ENCODE data around the gene BRSK2.

The BRSK2 gene

DNA sequence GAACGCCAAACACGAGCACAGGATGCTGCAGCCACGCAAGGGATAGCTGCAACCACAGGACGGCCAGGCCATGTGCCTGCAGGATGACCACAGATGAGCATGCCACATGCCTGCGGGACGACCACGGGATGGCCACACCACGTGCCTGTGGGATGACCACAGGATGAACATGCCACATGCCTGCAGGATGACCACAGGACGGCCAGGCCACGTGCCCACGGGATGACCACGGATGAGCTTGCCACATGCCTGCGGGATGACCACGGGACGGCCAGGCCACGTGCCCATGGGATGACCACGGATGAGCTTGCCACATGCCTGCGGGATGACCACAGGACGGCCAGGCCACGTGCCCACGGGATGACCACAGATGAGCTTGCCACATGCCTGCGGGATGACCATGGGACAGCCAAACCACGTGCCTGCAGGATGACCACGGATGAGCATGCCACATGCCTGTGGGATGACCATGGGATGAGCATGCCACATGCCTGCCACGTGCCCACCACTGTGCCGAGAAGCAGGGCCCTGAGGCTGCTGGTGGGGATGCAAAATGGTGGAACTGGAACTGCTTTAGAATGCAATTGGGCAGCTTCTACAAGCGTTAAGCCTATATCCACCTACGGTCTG is 109.6 kb downstream of the BRSK2 start:
- H3K4me3 ChIP-seq (replicated peaks; ENCODE audit: low read depth, low read length), result no peak overlapping the region
- DNase-seq (ENCODE audit: low read depth), result no peak
- TF ChIP-seq, protein P1, sequence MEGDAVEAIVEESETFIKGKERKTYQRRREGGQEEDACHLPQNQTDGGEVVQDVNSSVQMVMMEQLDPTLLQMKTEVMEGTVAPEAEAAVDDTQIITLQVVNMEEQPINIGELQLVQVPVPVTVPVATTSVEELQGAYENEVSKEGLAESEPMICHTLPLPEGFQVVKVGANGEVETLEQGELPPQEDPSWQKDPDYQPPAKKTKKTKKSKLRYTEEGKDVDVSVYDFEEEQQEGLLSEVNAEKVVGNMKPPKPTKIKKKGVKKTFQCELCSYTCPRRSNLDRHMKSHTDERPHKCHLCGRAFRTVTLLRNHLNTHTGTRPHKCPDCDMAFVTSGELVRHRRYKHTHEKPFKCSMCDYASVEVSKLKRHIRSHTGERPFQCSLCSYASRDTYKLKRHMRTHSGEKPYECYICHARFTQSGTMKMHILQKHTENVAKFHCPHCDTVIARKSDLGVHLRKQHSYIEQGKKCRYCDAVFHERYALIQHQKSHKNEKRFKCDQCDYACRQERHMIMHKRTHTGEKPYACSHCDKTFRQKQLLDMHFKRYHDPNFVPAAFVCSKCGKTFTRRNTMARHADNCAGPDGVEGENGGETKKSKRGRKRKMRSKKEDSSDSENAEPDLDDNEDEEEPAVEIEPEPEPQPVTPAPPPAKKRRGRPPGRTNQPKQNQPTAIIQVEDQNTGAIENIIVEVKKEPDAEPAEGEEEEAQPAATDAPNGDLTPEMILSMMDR (IDR thresholded peaks at IDR 0.05; ENCODE audit: low read length, missing control alignments), result no peak

DNA sequence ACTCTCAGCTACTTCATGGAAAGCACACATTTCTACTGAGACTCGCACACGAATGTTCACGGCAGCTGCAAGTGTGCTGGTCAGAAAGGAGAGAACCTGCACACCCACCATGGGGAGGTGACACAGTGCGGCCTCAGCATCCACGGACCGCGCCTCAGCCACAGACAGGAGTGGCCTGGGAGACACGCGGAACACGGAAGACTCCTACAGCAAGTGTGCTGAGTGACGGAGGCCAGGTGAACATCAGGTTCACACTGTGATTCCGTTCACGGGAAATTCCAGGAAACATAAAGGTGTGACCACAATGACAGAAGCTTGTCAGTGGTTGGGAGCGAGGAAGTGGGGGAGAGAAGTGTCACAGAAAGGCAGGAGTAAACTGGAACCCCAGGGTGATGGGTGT is 110.2 kb downstream of the BRSK2 start:
- no peak for DNase-seq (ENCODE audit: low read depth)
- H3K4me3 ChIP-seq (replicated peaks; ENCODE audit: low read depth, low read length), result no peak overlapping the region
- TF ChIP-seq, protein P1 (IDR thresholded peaks at IDR 0.05; ENCODE audit: low read length, missing control alignments), result no peak

DNA sequence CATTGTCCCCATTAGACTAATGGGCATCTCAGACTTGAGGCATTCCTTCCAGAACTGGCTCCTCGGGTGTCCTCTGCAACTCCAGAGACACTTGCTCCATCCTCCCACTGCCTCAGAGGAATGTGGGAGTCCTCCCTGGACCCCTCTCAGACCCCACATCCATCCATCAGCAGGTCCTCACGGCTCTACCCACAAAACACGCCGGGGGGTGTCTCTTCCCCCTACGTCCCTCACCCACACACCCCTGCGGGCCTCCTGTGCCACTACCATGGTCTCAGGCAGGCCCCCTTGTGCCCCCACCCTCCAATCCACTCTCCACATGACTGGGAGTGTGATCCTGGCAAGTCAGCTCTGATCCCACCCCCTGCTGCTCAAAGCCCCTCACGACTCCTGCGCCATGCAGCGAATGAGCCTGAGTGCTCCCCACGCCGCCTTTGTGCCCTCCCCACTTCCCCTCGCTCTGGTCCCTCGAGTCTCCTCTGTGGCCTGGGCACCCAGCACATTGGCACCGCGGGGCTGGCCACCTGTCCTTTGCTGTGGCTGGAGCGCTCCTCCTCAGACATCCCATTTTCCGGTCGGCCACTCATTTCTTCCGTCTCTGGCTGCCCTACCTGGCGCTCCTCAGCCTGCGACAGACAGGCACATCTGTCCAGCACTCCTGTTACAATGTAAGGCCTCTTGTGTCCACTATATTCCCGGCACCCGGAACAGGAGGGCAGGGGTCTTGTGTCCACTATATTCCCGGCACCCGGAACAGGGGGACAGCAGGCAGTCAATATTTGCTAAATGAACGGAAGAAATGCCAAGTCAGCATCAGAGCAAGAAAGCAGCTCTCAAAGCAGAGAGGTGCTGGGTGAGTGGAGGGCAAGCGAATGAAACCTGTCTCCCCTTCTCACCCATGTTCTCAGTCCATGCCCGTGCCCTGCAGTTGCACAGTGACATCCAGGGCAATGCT is 111.0 kb downstream of the BRSK2 start:
- H3K4me3 ChIP-seq (replicated peaks; ENCODE audit: low read depth, low read length), result no peak overlapping the region
- DNase-seq (ENCODE audit: low read depth), result no peak
- TF ChIP-seq, protein P1 (IDR thresholded peaks at IDR 0.05; ENCODE audit: low read length, missing control alignments), result no peak

DNA sequence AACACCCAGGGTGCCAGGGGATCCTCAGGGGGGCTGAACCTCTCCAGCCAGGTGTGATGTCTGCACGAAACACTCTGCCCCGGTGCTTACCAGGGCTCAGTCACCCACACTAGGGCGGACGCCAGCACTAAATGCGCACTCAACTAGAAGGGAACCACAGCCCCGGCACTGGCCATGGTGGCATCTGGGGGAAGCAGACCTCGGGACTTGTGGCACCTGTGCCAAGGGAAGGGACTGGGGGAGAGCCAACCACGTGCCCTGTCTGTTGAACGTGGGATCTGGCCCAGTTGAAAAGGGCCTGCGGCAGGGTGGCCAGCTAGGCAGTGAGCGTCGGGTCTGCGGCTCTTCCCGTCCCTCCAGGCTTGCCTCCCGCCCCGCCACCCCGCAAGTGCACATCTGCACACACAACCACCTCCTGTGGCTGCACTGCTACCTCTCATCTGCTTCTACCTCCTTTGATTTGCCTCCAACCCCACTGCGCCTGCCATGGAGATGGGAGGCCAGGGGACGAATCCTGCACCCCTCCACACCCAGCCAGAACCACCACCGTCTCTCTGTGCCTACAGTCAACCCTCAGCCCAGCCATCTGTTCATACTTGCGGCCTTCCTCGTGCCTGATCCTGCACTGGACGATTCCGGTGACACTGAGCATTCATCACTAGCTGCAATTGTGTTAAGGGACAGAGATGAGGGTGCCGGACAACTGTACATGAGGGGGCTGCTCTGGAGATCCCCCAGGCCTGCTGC is 111.9 kb downstream of the BRSK2 start:
- no peak for DNase-seq (ENCODE audit: low read depth)

DNA sequence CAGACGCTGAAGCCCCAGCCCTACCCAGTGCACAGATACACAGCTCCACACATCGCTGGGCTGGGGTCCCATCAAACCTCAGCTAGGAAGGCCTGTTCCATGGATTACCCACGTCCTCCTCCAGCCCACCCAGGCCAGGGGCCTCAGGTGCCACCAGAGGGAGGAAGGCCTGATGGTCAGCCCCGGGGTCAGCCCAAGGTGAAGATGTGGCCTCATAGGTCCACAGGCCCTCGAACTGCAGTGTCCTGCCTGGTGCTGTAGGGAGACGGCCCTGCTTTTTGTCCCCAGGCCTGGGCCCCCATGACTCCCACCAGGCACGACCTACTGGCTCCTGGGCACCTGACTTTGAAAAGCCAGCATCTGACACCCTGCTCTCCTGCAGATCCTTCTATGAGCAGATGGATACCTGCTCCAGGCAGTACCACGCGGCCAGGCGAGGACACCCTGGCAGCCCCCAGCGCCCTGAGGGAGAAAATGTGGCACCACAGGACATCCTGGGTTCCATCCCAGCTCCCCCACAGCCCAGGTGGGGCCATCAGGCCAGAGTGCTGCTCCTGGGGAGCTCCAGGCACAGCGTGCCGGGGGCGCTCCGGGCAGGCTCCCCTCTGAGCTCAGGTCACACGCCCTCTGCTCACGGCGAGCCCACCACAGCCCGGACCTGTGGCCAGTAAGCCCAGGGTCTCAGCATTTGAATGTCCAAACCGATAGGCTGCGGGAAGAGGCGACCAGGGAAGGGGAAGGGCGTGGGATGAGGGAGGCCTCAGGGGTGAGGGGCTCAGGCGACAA is 112.6 kb downstream of the BRSK2 start:
- H3K4me3 ChIP-seq (replicated peaks; ENCODE audit: low read depth, low read length), result no peak overlapping the region
- no peak for DNase-seq (ENCODE audit: low read depth)
- TF ChIP-seq, protein P1 (IDR thresholded peaks at IDR 0.05; ENCODE audit: low read length, missing control alignments), result no peak

More for the DNA sequence above, 111.9 kb downstream of the BRSK2 start:
- TF ChIP-seq, protein P1 (IDR thresholded peaks at IDR 0.05; ENCODE audit: low read length, missing control alignments), result no peak
- H3K4me3 ChIP-seq (replicated peaks; ENCODE audit: low read depth, low read length), result no peak overlapping the region

Measured in fibroblast of pulmonary artery (primary cell).